ENCODE results near the gene CIROP.

GRCh38 chr14:23090254-23090636, 14.5 kb downstream of the CIROP start:
- TF ChIP-seq CTCF (IDR thresholded peaks at IDR 0.05) (no peak), POLR2A (IDR thresholded peaks at IDR 0.05) (no peak)
